Spleen (tissue), 11 donors: ENCODE results near the gene SLC6A5. TPM values are rescaled to one million over a fixed set of nuclear protein-coding genes. Genes with fewer than 3 reads are reported as not detected.
A peak's percentile ranks its signal among the peaks of the same experiment; 100 is the strongest.

Experiments used
- DNase-seq: peaks from one replicate; pipeline ENCODE4 v3.0.0-alpha.2; 2020
- H3K27ac ChIP-seq, 8 donors: fragments of 200-600 bp; sonication (generic) in 7 of 8; 1 replicate in 4 of 8; 2 replicates in 4 of 8; pipeline versions ENCODE4 v1.5.0 to v1.8.0; 2016 to 2021; ENCODE audit warnings: inconsistent platforms in 4 of 8, mild to moderate bottlenecking in 4 of 8, moderate library complexity in 1 of 8
- H3K27me3 ChIP-seq, 7 donors: fragments of 200-600 bp; sonication (generic) in 6 of 7; replicated peaks in 1 of 7; 1 replicate in 4 of 7; 2 replicates in 3 of 7; pipeline versions ENCODE4 v1.5.0 to v1.8.0; 2016 to 2021; ENCODE audit warnings: inconsistent platforms in 3 of 7, mild to moderate bottlenecking in 1 of 7
- H3K36me3 ChIP-seq, 6 donors: fragments of 200-600 bp; sonication (generic) in 5 of 6; 1 replicate in 4 of 6; 2 replicates in 2 of 6; pipeline versions ENCODE4 v1.5.0 to v1.8.0; 2016 to 2021; ENCODE audit warnings: inconsistent platforms in 2 of 6
- H3K4me1 ChIP-seq, 6 donors: fragments of 200-600 bp; sonication (generic) in 5 of 6; 1 replicate in 3 of 6; 2 replicates in 3 of 6; pipeline versions ENCODE4 v1.5.0 to v1.8.0; 2016 to 2021; ENCODE audit warnings: inconsistent platforms in 3 of 6
- H3K4me3 ChIP-seq, 8 donors: fragments of 200-600 bp; sonication (generic) in 7 of 8; 1 replicate in 4 of 8; 2 replicates in 4 of 8; pipeline versions ENCODE4 v1.5.0 to v1.8.0; 2016 to 2021; ENCODE audit warnings: inconsistent platforms in 4 of 8, mild to moderate bottlenecking in 4 of 8, moderate library complexity in 2 of 8
- H3K9me3 ChIP-seq, 8 donors: fragments of 200-600 bp; sonication (generic) in 7 of 8; 1 replicate in 4 of 8; 2 replicates in 4 of 8; pipeline versions ENCODE4 v1.5.0 to v1.8.0; 2016 to 2021; ENCODE audit warnings: inconsistent platforms in 4 of 8
- CTCF ChIP-seq, 11 experiments: fragments of 200-600 bp in 7 of 11; fragments of 450-650 bp in 4 of 11; sonication (generic) in 4 of 11; IDR thresholded peaks in 8 of 11; conservative IDR thresholded peaks in 3 of 11; 1 replicate in 7 of 11; 2 replicates in 4 of 11; pipeline versions ENCODE4 v1.4.0 to v1.8.0; 2016 to 2021; ENCODE audit warnings: antibody characterized with exemption in 11 of 11, inconsistent platforms in 4 of 11, mild to moderate bottlenecking in 1 of 11
- POLR2A ChIP-seq, 3 donors: fragments of 450-650 bp; IDR thresholded peaks; one replicate each; pipeline ENCODE4 v1.5.1; 2017; ENCODE audit warnings: antibody characterized with exemption in 3 of 3, mild to moderate bottlenecking in 1 of 3
- POLR2AphosphoS5 ChIP-seq, 3 donors: sonication (generic); formaldehyde crosslinking; IDR thresholded peaks; one replicate each; pipeline ENCODE4 v1.5.1; 2017; ENCODE audit warnings: antibody characterized with exemption in 3 of 3
- WGBS, 5 donors: extraction: QIAGEN DNeasy Blood & Tissue Kit in 3 of 5; methylation state at CpG; one replicate each; pipeline versions ENCODE4 v1.1.5 to v1.1.7; 2013 to 2018; 5-methylcytosine and 5-hydroxymethylcytosine counted together
- intact Hi-C: fragments of 100-400 bp; cut with DNase I; formaldehyde crosslinking; loops from one replicate; pipeline ENCODE4 v1.15.0; 2023; ENCODE audit warnings: low total_unique reads
- polyA plus RNA-seq, 3 donors: library from polyadenylated mRNA; stranded (reverse); fragments of 200-250 nt; gene quantifications; one replicate each; pipeline ENCODE4 v1.2.1, GENCODE V29; 2013
- total RNA-seq, 7 donors: library from RNA; depleted of rRNA in 3 of 7; stranded (reverse); fragments of >200 nt in 3 of 7; fragmentation: NEBNext Ultra II Directional in 4 of 7; extraction: Animal tissue kit (Norgen Biotek cat#: 25700) in 4 of 7; gene quantifications; one replicate each; pipeline versions ENCODE4 v1.1.0 to v1.2.1, GENCODE V29; 2016 to 2021
- donor health status: healthy with polysubstance abuse.
- donor health status: DM: no; HTN: no; CAD: no; lungs with moderate emphysema.
- donor health status: DM: no; HTN: no; CAD: no.
- donor health status: Bipolar disorder and iron deficiency.
- donor health status: healthy.
- donor health status: DM: no; HTN: no; CAD: no.
- donor health status: DM: yes; HTN: yes; CAD: no.

Gene SLC6A5
- total and polyA plus RNA-seq, 10 donors, result not detected

DNA sequence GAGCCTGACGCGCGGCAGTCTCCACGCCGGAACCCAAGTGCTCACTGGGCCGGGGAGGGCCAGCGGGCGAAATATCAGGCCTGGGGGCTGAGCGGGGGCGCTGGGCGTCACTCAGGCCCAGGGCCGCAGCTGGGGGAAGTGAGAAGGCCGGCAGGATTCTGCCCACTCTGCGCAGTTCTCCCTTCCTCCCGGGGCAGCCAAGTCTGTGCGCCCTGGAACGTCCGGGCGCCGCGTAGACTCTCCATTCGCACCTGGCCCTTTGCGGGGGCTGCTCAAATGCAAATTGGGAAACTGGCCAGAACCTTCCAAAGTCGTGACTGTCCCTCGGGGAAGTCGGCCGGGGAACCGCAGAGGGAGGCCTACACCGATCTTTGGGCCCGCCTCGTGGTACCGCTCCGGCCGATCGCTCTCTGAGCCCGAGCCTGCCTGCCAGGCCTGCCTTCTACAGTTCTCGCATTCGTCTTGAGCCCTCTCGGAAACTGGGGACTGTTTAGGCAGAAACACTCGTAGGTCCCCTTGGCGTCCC, 2.2 kb upstream of the SLC6A5 start:
- Histone ChIP-seq H3K9me3 (no peaks in the 10 kb centered on the region), H3K27ac (no peak overlapping the region), H3K4me3 (peak overlapping the region in 1 of 8 donors; percentile 18), H3K27me3 (peaks cover 5 to 93% (median 73%) of the 10 kb centered on the region in 7 donors), H3K36me3 (no peaks in the 10 kb centered on the region), H3K4me1 (peaks cover 0 to 10% (median 4%) of the 10 kb centered on the region in 6 donors)
- no peak for DNase-seq
- no peak for TF ChIP-seq POLR2AphosphoS5 (IDR thresholded peaks at IDR 0.05)
- TF ChIP-seq CTCF (IDR thresholded peaks at IDR 0.05 in 8 of 11, conservative IDR thresholded peaks at IDR 0.05 in 3 of 11), result no peak
- no peak for TF ChIP-seq POLR2A (IDR thresholded peaks at IDR 0.05)
- WGBS, 5 donors, result 3 to 8% (median 6%) methylated on average over 19 to 41 of the region's 41 CpGs
- intact Hi-C loops, result no loop called here

DNA sequence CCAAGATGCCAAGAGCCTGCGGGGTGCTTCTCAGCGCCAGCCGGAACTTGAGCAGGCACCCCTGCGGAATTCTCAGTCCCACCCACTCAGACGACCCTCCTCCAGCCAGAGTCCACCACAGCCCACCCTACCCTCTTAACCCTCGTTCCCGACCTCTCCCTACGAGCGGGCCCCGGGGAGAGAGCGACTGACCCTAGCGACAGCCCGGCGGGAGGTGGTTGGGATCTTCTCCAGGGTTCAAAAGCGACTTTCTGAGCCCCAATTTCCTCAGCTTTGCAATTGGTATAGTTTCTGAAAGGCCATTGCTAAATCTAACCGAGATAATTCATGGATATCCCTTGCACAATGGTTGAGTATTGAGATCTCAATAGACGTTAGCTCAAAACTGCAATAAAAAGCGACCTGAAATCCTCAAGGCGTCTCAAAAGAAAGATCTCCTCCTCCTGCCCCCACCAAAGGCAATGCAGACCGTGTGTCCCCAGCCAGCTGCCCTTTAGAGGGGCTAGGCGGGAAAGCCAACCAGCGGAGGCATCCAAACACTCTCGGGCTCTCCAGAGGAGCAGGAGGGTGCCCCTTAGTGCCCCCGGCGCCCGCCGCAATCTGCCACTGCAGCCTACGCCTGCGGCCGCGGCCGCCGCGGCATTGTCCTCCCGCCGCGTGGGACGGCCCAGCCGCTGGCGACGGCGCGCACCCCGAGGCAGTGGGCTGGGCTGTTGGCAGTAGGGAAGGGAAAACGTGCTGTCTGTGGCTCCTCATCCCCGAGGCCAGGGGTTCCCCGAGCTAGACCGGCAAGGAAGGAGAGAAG, 1.5 kb upstream of the SLC6A5 start:
- peaks cover 5 to 96% (median 79%) of the 10 kb centered on the region in 7 donors for H3K27me3 ChIP-seq
- TF ChIP-seq CTCF (IDR thresholded peaks at IDR 0.05 in 8 of 11, conservative IDR thresholded peaks at IDR 0.05 in 3 of 11), result no peak
- TF ChIP-seq POLR2A (IDR thresholded peaks at IDR 0.05), result no peak
- TF ChIP-seq POLR2AphosphoS5 (IDR thresholded peaks at IDR 0.05), result no peak
- no peak overlapping the region for H3K27ac ChIP-seq
- intact Hi-C loops, result no loop called here
- no peak overlapping the region for H3K4me3 ChIP-seq
- peaks cover 0 to 10% (median 4%) of the 10 kb centered on the region in 6 donors for H3K4me1 ChIP-seq
- 4 to 10% (median 6%) methylated on average over 24 to 48 of the region's 48 CpGs for WGBS, 5 donors
- DNase-seq, result no peak
- H3K36me3 ChIP-seq, result no peaks in the 10 kb centered on the region
- H3K9me3 ChIP-seq, result no peaks in the 10 kb centered on the region

- TF ChIP-seq POLR2AphosphoS5 (IDR thresholded peaks at IDR 0.05), result no peak
- TF ChIP-seq CTCF (IDR thresholded peaks at IDR 0.05 in 8 of 11, conservative IDR thresholded peaks at IDR 0.05 in 3 of 11), result no peak
- Histone ChIP-seq H3K9me3 (no peaks in the 10 kb centered on the region), H3K36me3 (no peaks in the 10 kb centered on the region), H3K4me3 (no peak overlapping the region), H3K27ac (no peak overlapping the region), H3K4me1 (peaks cover 0 to 10% (median 4%) of the 10 kb centered on the region in 6 donors), H3K27me3 (peaks cover 5 to 96% (median 85%) of the 10 kb centered on the region in 7 donors)
- whole genome bisulfite sequencing, 5 donors, result 7 to 12% (median 9%) methylated on average over 11 of the region's 11 CpGs
- no peak for DNase-seq
- intact Hi-C loops, result no loop called here
Observed at GRCh38 chr11:20598492-20598891, 916 bp upstream of the SLC6A5 start.

DNA sequence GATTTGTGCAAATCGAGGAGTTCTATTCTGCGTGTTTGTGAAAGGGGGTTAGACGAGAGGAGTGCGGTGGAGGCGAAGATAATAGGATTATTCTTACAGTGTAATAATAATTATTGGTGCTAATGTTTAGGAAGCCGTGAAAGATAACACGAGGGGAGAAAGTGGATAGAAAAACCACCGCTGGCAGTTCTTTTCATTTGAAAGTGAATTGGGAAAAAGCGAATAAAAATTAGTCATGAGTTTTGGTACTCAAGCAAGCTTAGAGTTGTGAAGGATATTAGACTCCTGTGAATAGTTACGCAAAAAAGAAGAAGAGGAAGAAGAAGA, 575 bp downstream of the SLC6A5 start:
- intact Hi-C loops, result no loop called here
- no peak for DNase-seq
- H3K36me3 ChIP-seq, result no peaks in the 10 kb centered on the region
- peaks cover 9 to 100% (median 96%) of the 10 kb centered on the region in 7 donors for H3K27me3 ChIP-seq
- TF ChIP-seq POLR2A (IDR thresholded peaks at IDR 0.05) (no peak), POLR2AphosphoS5 (IDR thresholded peaks at IDR 0.05) (no peak), CTCF (IDR thresholded peaks at IDR 0.05 in 8 of 11, conservative IDR thresholded peaks at IDR 0.05 in 3 of 11) (no peak)
- peaks cover 0 to 10% (median 4%) of the 10 kb centered on the region in 6 donors for H3K4me1 ChIP-seq
- WGBS, 5 donors, result 17 to 20% (median 19%) methylated on average over 10 of the region's 10 CpGs
- no peak overlapping the region for H3K4me3 ChIP-seq
- no peaks in the 10 kb centered on the region for H3K9me3 ChIP-seq
- no peak overlapping the region for H3K27ac ChIP-seq
